Osteocyte (in vitro differentiated cells): ENCODE data around the gene TJP2. TPM values are rescaled to one million over a fixed set of nuclear protein-coding genes. Genes with fewer than 3 reads are reported as not detected.

Experiments
- DNase-seq: peaks from one replicate; pipeline ENCODE4 v3.0.0; 2021; ENCODE audit warnings: mixed read lengths; ENCODE audit not compliant: unreplicated experiment; ENCODE audit errors: extremely low spot score
- H3K27ac Mint-ChIP-seq: one replicate; pipeline ENCODE4 v1.8.0; 2021; ENCODE audit warnings: mild to moderate bottlenecking, mixed read lengths; ENCODE audit not compliant: unreplicated experiment
- H3K27me3 Mint-ChIP-seq: one replicate; pipeline ENCODE4 v1.8.0; 2021; ENCODE audit warnings: mixed read lengths; ENCODE audit not compliant: unreplicated experiment
- H3K36me3 Mint-ChIP-seq: one replicate; pipeline ENCODE4 v1.8.0; 2021; ENCODE audit warnings: mixed read lengths; ENCODE audit not compliant: unreplicated experiment
- H3K4me1 Mint-ChIP-seq: one replicate; pipeline ENCODE4 v1.8.0; 2021; ENCODE audit warnings: mixed read lengths; ENCODE audit not compliant: unreplicated experiment
- H3K4me3 Mint-ChIP-seq: one replicate; pipeline ENCODE4 v1.8.0; 2021; ENCODE audit warnings: mild to moderate bottlenecking, moderate library complexity, mixed read lengths; ENCODE audit not compliant: unreplicated experiment
- H3K9me3 Mint-ChIP-seq: one replicate; pipeline ENCODE4 v1.8.0; 2021; ENCODE audit warnings: mixed read lengths; ENCODE audit not compliant: unreplicated experiment
- total RNA-seq: library from RNA; stranded (reverse); gene quantifications from 2 replicates; pipeline ENCODE4 v1.2.1, GENCODE V29; 2021
- TF ChIP-seq, protein P1 (sequence below): fragments of 200-600 bp; sonication (generic); IDR thresholded peaks from 2 replicates; pipeline ENCODE4 v1.5.0; 2021; ENCODE audit warnings: antibody characterized with exemption, mild to moderate bottlenecking, moderate library complexity

TJP2 gene
- total RNA-seq, 1 donor from 2014 or later: 42.7 TPM

DNA sequence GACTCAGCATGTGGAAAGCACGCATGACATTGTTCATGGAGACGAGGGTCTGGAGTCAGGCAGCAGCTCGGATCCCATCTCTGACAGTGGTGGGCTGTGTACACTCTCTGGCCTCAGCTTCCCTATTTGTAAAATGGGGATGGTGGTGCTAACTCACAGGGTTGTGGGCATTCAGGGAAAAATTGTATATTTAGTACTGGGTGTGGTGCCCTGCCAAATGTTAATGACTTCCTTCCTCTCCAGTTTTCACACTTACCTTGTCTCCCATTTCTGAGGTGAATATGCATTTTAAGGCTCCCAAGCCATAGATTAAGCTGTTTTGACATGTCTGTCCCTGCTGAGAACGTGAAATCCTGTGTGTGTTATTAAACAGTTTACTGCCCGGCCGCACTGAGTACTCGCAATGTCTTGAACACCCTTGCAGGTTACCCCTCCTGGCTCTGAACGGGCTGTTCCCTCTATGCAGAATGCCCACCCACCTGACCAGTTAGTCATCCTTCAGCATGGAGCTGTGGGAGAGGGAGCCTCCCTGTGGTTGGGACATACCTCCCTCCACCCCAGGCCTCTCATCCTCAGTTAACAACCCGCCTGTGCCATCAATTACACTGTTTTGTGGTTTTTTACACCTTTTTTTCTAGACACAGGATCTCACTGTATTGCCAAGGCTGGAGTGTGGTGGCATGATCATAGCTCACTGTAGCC lies 25.8 kb downstream of the TJP2 start:
- Mint-ChIP-seq H3K4me1 (peaks cover 13% of the 10 kb centered on the region), H3K9me3 (no peaks in the 10 kb centered on the region), H3K36me3 (no peaks in the 10 kb centered on the region), H3K4me3 (no peak overlapping the region), H3K27me3 (no peaks in the 10 kb centered on the region), H3K27ac (no peak overlapping the region)
- no peak for DNase-seq
- TF ChIP-seq, protein P1, sequence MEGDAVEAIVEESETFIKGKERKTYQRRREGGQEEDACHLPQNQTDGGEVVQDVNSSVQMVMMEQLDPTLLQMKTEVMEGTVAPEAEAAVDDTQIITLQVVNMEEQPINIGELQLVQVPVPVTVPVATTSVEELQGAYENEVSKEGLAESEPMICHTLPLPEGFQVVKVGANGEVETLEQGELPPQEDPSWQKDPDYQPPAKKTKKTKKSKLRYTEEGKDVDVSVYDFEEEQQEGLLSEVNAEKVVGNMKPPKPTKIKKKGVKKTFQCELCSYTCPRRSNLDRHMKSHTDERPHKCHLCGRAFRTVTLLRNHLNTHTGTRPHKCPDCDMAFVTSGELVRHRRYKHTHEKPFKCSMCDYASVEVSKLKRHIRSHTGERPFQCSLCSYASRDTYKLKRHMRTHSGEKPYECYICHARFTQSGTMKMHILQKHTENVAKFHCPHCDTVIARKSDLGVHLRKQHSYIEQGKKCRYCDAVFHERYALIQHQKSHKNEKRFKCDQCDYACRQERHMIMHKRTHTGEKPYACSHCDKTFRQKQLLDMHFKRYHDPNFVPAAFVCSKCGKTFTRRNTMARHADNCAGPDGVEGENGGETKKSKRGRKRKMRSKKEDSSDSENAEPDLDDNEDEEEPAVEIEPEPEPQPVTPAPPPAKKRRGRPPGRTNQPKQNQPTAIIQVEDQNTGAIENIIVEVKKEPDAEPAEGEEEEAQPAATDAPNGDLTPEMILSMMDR: no peak

DNA sequence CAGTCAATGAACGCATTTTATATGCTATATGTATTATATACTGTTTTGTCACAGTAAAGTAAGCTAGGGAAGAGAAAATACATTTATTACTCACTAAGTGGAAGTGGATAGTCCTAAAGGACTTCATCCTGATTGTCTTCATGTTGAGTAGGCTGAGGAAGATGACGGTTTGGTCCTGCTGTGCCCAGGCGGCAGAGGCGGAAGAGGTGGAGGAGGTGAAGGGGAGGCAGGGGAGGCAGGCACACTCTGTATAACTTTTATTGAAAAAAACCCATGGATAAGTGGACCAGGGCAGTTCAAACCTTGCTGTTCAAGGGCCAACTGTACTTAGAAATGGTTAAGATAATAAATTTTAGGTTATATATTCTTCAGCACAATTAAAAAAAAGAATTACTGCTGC lies 28.5 kb downstream of the TJP2 start:
- Mint-ChIP-seq H3K4me1 (peaks cover 17% of the 10 kb centered on the region), H3K27me3 (no peaks in the 10 kb centered on the region), H3K9me3 (no peaks in the 10 kb centered on the region), H3K36me3 (no peaks in the 10 kb centered on the region), H3K27ac (no peak overlapping the region), H3K4me3 (no peak overlapping the region)
- TF ChIP-seq, protein P1: no peak
- DNase-seq: no peak

DNA sequence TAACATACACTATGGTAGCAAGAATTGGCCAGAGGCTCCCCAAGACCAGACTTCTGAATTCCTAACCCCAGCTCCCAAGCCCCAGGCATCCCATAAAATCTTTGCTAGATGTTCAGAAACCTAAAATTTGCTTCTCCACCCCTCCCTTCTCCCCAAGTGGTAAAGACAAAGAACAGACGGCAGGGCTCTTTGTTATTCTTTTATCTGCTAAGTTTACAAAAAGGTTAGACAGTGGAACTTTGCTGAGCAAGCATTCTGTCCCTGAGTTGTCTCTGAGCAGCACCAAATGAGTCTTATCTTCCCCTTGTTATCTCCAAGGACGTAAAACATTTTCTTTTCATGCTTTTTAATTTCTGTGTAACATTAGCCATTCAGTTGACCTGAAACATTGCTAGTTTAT lies 30.2 kb downstream of the TJP2 start:
- H3K27me3 Mint-ChIP-seq: no peaks in the 10 kb centered on the region
- peaks cover 19% of the 10 kb centered on the region for H3K4me1 Mint-ChIP-seq
- H3K9me3 Mint-ChIP-seq: no peaks in the 10 kb centered on the region
- H3K36me3 Mint-ChIP-seq: no peaks in the 10 kb centered on the region
- H3K27ac Mint-ChIP-seq: no peak overlapping the region
- TF ChIP-seq, protein P1: no peak
- DNase-seq: no peak
- H3K4me3 Mint-ChIP-seq: no peak overlapping the region

DNA sequence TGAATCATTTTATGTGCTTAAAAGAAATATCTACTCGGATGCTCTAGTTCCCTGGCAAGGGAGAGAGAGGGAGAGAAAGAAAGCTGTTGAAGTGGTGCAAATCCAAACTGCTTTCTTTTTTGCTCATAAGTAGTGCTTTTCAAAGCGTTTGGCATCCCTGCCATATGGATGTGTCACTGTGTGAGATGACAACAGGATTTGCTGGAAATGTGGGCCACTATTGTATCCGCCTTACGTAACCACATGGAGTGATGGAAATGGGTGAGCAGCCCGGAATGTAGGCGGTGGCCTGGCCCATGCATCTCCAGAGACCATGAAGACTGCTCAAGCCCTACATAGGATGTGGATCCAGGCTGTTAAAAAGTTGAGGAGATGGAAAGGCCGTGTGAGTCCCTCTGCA lies 30.8 kb downstream of the TJP2 start:
- DNase-seq: no peak
- Mint-ChIP-seq H3K4me1 (peaks cover 18% of the 10 kb centered on the region), H3K9me3 (no peaks in the 10 kb centered on the region), H3K27me3 (no peaks in the 10 kb centered on the region), H3K4me3 (no peak overlapping the region), H3K27ac (no peak overlapping the region), H3K36me3 (no peaks in the 10 kb centered on the region)
- TF ChIP-seq, protein P1: no peak

DNA sequence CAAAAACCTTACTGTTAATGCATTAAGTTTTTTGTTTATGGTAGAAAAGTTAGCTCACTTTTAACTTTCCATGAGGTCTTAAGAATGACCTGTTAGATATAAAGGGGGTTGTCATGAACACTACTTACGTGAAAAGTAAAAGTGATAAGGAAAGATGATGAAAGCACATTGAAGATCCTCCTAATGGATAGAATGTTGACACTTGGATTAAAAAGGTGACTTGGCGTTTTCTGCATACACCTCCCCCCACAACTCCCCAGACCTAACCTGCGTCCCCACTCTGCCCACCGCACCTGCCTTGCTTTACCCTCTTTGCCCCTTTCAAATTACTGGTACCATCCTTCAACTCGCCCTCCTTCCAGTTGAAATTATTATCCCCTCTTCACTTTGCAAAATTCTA lies 32.0 kb downstream of the TJP2 start:
- TF ChIP-seq, protein P1: no peak
- Mint-ChIP-seq H3K27ac (no peak overlapping the region), H3K4me1 (peaks cover 15% of the 10 kb centered on the region)

More for the DNA sequence above, 32.0 kb downstream of the TJP2 start:
- Mint-ChIP-seq H3K9me3 (no peaks in the 10 kb centered on the region), H3K27me3 (no peaks in the 10 kb centered on the region), H3K36me3 (no peaks in the 10 kb centered on the region), H3K4me3 (no peak overlapping the region)
- DNase-seq: no peak
